NCI-H2081 (cell line): Measurements from ENCODE around the gene ANKDD1B.
"Not testable (repeated sequence)": the region's sequence is repeated elsewhere in the genome, so short reads cannot be mapped to it uniquely, and the experiment has no call there.

Experiments used
- DNase-seq, 2 experiments: peaks; one replicate each; lab custom pipeline; 2025; lab: John Stamatoyannopoulos, UW

Gene ANKDD1B

DNA sequence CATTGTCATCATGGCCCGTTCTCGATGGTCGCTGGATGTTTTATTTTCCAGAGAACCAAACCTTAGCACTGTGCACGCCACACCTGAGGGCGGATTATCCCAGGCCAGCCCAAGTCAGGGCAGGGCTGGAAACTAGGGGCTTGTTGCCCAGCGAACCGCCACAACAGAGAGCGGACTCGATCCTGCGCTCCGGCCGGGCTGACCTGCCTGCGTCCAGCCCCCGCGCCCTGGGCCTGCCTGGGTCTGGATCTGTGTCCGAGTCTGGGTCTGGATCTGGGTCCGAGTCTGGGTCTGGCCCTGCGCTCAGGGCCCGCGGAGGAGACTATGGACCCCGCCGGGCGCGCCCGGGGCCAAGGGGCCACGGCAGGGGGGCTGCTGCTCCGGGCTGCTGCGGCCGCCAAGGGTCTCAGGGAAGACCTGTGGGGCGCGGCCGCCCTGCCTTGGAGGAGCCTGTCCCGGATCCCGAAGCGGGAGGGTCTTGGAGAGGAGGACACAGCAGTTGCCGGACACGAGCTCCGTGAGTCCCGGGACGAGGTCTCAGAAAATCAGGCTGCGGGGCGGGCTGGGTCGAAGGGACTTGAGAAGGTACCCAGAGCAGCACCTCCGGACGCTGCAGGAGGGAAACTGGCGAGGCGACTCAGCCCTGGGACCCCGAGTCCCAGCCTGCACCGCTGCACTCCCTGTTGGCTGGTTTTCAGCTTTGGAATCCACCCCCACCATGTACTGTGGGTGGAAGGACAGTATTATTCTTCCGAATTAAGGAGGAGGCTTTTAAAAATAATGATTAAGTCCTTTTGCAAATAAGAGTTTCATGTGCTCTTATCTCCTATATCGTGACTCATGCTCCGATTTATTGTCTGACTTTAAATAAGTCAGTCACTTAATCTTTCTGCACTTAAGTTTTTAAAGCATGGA lies at the start of gene ANKDD1B:
Gene ANKDD1B, plus strand, starts transcription at position 143 of the 915 bp plus-strand sequence. Its CDS starts 182 bp downstream, at position 325.
- DNase-seq = no peak

DNA sequence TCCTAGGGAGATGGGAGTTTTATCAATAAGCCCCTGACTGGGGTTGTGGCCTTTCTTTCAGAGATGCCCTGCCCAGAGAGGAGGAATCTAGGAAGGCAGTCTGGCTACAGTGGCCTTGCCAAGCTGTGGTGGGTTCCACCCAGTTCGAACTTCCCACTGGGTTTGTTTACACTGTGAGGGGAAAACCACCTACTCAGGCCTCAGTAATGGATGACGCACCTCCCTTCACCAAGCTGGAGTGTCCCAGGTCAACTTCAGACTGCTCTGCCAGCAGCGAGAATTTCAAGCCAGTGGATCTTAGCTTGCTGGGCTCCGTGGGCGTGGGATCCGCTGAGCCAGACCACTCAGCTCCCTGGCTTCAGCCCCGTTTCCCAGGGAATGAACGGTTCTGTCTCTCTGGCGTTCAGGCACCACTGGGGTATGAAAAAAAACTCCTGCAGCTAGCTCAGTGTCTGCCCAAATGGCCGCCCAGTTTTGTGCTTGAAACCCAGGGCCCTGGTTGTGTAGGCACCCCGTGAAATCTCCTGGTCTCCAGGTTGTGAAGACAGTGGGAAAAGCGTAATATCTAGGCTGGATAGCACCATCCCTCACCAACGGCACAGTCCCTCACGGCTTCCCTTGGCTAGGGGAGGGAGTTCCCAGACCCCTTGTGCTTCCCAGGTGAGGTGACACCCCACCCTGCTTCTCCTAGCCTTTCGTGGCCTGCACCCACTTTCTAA lies 45.1 kb upstream of the ANKDD1B start:
- not testable (repeated sequence) for DNase-seq

DNA sequence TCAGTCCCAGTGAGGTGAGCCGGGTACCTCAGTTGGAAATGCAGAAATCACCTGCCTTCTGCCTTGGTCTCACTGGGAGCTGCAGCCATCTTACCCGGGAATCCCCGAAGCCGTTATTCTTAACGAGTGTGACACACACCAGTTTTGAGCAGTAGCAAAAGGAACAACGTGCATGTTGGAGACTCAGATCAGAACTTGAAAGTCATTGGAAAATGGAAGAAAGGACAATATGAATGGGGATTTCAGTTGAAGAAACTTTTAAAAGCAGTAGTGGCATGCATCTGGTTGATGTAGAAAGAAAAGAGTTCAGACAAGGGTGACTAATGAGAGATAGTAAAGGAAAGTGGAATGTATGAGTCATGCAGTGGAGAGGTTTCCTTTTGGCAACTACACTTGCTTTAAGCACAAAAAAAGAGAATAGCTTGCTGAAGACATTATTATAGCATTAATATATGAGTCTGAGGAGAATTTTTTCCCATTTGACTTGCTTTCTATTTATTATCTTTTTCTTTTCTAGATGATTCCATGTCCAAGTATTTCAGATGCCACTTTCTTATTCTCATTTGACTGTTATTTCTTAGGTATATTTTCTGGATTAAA lies 44.4 kb upstream of the ANKDD1B start:
- no peak for DNase-seq

DNA sequence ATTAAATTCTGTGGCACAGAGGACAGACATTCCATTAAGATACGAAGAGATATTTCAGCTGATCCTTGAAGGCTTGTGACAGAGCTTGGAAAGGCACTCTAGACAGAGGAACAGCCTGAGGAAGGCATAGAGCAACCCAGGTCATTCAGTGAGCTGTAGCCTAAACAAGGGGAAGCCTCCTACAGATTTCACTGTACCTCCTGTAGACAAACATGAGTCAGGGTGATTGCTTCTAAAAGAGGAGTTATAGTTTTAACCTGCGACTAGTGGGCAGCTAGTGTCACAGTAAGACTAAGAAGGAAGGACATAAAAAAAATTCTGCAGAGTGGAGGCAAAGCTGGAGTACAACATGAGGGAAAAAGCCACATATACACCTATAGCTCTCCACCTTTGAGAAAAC lies 43.5 kb upstream of the ANKDD1B start:
- no peak for DNase-seq

DNA sequence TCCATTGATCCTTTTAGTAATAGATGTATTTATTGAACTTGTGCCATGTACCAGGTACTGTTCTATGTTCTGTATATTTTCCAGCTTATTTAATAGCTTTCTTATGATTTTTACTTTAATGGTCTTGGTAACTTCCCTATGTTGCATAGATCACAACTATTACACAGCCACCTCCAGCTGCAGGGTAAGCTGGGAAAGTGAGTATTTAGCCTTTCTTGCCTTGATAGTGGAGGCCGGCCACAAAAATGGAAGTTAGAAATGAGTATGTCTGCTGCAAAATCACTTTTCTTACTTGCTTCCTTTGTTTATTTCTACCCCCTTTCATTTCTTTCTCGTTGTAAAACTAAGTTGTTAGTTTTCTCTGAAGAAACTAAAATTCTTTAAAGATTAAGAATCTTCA lies 43.1 kb upstream of the ANKDD1B start:
- DNase-seq = no peak

DNA sequence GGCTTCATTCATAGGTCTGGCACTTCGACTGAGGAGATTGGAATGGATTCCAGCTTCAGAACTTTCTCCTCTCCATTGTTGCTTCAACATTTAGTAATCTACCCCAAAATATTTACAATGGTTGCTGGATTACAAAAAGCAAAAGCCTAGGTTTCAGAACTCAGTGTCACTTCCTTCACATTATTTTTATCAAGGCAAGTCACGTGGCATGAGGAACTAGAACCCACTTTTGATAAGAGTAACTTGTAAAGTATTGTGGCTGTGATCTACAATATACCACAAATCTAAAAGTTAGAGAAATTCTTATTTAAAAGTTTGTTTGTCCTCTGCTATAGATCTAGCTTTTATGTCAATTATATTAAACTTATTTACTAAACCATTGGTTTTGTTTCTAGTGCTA lies 39.7 kb upstream of the ANKDD1B start:
- no peak for DNase-seq

DNA sequence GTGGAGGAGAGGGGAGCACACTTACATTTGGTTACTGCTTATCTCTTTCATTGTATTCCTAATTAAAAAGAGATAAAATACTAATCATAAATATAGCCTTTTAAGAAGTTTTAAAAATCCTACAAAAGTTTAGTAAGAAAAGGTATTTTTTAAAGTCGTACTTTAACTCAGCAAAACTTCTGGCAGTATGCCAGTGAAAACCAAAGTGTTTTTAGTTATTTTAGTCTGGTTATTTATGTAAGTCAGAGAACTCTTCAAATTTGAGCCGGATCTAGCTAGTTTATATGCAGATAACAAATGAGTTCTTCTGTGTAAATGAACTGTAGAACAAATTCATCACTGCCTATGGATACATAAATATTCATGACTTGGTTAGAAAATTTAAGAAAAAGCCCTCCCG lies 36.5 kb upstream of the ANKDD1B start:
- no peak for DNase-seq

DNA sequence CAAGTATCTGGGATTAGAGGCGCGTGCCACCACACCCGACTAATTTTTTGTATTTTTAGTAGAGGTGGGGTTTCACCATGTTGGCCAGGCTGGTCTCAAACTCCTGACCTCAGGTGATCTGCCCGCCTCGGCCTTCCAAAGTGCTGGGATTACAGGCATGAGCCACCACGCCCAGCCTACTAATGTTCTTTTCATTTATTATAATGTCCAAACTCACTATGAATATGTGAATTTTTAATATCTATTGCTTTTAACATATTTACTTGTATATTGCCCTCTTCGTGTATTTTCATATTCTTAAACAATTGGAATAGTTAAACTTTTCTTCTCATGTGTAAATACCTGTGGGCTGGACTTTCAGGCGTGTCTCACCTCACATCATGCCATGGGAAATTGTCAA lies 33.0 kb upstream of the ANKDD1B start:
- not testable (repeated sequence) for DNase-seq

DNA sequence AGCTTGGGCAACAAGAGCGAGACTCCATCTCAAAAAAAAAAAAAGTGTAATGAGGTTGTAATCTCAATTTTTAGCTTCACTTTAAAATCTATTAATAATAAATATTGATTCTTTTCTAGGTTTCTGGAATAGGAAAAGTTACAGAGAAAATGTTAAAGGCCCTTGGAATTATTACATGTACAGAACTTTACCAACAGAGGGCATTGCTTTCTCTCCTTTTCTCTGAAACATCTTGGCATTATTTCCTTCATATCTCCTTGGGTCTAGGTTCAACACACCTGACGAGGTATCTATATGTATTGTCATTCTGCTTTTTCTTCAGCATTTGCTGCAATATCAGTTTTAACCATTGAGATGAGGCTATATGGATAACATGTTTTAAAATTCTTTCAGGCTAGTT lies 26.6 kb upstream of the ANKDD1B start:
- no peak for DNase-seq

DNA sequence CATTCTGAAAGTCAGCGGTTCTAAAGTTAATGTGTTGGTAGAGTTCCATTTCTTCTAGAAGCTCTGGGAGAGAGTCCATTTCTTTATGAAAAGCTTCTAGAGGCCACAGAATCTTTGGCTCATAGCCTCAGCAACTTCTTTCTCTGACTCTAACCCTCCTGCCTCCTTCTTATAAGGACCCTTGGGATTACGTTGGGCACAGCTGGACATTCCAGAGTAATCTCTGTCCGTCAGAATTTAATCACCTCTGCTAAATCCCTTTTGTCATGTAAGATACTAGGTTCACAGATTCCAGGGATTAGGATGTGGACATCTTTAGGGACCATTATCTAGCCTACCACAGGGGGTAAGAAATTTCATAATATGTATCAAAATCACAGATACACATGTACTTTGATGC lies 22.6 kb upstream of the ANKDD1B start:
- DNase-seq = no peak

DNA sequence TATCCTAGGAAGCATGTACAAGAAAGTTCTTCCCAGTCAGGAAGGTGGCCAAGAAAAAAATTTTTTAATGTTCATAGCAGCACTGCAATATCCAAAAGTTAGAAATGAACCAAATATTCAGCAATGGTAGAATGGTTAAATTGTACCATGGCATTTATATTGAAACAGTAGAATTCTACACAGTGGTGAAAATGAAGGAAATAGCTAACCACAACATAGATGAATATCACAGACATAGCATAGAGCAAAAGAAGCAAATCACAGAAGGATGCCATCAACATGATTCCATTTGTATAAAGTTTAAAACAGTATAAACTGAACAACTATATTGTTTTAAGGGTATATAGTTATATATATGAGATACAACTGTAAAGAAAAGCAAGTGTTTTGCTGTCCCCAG lies 10.7 kb upstream of the ANKDD1B start:
- DNase-seq = no peak

DNA sequence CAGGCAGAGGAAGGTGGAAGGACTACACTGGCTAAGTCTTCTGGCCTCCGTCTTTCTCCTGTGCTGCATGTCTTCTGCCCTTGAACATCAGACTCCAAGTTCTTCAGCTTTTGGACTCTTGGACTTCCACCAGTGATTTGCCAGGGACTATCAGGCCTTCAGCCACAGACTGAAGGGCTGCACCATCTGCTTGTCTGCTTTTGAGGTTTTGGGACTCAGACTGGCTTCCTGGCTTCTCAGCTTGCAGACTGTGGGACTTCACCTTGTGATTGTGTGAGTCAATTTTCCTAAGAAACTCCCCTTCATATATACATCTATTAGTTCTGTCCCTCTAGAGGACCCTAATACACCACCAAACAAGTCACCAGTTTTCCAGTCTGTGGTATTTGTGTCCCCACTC lies 9.7 kb upstream of the ANKDD1B start:
- no peak for DNase-seq

DNA sequence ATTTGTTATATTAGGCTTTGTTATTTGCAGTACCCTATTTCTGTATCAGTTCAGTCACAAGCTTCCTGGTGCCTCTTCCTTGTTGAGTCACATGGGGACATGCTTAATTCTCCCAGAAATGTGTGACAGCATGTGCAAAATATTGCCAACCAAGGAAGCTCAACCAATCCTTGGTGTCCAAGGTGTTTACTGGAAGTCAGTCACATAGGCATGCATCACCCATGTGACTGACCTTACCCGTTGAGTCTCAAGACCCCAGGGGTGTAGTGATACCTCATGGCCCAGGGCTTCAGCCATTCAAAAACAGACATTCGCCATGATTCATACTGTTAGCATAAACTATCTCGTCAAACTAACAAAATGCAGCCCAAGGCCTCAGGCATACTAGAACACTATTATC lies 9.3 kb upstream of the ANKDD1B start:
- DNase-seq = no peak

DNA sequence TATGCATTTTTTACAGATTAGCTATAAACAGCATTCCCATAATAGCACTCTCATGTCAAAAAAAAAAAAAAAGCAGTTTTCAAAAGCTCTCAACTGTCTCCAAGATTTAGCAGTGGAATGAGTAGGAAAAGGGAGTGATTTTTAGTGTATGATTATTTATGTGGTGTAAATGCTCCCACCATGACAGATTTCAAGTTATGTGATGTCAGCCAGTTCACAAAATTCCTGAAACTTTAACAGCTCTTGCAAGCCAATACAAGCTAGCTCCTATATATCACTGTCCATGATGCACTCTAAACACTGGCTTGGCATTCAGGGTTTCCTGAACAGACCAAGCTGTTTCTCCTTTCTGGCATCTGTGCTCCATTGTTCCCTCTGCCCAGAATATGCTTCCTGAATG lies 7.9 kb upstream of the ANKDD1B start:
- no peak for DNase-seq

DNA sequence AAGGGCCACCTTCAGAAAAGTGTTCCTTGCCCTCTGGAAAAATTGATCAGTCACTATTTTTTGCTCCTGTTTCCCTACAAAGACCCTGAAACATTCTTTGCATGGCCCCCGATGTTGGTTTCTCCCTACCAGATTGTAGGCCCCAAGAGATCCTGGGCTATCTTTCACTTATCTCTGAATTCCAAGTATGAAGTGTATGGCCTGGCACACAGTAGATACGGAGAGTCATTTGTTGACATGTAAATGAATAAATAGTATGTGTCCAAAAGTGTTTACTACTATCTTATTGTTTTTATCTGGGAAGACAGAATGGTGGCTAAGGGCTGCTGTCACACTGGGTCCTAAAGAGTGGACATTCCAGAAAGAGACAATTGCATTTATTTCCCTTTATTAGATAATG lies 7.4 kb upstream of the ANKDD1B start:
- no peak for DNase-seq

DNA sequence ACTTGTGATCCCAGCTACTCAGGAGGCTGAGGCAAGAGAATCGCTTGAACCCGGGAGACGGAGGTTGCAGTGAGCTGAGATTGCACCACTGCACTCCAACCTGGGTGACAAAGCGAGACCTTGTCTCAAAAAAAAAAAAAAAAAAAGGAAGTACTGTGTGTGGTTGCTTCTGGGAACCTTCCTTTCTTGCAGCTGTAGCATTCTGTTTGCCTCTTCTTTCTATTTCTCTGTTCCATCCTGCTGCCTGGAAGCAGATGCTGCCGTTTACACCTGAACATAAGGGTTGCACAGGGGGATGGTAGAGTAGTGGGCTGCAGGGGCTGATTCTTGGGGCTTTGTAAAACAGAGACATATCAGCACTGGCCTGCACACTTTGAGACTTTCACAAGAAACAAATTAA lies 3.9 kb upstream of the ANKDD1B start:
- not testable (repeated sequence) for DNase-seq

DNA sequence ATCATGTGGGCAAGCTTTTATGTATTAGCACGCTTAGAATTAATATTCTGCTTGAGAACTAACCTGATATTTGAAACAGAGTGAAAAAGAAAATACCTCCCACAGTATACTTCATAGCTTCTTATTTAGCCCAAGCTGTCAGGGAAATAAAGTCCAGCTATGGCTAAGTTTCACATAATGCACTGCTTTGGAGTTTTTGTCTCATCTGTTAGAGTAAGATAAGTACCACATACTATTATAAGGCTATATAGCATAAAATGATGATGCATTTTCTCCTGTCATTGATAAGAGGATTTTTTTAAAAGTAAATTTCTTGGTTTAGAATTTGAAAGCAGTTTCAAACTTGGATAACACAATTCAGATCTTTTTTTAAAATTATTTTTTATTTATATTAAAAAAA lies 2.4 kb upstream of the ANKDD1B start:
- DNase-seq = no peak

DNA sequence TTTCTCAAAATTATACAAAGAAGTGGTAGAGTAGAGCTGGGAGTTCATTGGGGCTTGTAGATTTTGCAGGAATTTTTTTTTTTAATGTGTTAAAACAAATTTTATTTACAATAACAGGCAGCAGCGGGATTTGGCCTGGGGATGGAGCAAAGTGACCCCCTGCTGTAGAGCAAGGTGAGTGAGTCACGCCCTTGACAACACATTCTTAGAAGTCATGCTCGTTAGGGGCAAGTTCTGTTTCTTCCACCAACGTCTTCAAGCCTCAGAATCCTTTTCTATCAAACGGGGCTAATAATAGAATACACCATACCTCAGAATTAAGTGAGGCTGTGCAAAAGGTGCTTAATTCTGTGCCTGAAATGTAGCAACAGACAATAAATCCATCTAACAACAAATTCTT lies 1.1 kb upstream of the ANKDD1B start:
- no peak for DNase-seq

DNA sequence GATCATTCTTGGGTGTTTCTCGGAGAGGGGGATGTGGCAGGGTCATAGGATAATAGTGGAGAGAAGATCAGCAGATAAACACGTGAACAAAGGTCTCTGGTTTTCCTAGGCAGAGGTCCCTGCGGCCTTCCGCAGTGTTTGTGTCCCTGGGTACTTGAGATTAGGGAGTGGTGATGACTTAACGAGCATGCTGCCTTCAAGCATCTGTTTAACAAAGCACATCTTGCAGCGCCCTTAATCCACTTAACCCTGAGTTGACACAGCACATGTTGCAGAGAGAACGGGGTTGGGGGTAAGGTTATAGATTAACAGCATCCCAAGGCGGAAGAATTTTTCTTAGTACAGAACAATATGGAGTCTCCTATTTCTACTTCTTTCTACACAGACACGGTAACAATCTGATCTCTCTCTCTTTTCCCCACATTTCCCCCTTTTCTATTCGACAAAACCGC lies 368 bp upstream of the ANKDD1B start:
- not testable (repeated sequence) for DNase-seq

DNA sequence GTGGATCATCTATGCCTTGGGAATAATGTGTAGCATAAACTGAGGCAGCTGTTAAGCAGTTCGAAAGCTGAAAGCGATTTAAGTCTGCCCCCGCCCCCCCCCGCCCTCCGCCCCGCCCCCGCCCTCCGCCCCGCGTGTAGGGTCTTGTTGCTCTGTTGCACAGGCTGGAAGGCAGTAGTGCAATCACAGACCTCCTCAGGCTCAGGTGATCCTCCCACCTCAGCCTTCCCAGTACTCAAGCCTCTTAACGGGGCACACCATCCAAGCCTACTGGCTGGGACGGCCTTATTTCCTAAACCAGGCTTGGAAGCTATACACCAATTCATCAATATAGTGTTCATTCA lies 945 bp downstream of the ANKDD1B start:
- no peak for DNase-seq

DNA sequence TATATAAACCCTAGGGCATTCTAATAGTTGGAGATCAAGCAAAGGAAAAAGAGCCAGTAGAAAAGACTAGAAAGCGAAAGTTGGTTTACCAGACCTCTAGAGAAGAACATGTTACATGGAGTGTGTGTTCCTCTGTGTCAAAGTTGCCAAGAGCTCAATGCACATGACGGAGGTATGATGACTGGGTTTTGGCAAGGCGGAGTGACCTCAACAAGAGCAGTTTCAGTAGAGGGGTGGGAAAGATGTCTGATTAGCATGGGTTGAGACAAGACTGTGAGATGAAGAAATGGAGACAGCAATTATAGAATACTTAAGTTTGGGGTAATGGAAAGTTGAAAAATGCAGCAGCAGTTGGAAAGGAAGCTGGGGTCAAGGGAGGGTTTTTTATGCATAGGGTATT lies 1.6 kb downstream of the ANKDD1B start:
- no peak for DNase-seq

DNA sequence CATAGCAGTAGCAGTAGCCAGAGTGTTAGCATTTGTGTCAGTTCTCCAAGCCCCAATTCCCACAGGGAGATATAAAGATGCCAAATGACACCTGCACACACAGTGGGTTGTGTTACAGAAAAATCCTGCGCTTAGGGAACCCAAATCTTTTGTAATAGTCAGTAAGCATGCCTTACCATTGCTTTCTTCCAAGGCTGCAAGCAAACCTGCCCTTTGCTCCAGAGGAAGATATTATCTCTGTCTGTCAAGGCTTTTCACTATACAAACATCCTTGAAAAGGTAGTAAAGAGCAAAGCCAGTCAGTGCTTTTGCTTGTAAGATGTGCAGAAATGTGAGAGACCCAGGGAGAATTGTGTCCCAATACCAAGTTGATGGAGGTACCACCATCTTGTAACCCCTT lies 2.9 kb downstream of the ANKDD1B start:
- DNase-seq = no peak

DNA sequence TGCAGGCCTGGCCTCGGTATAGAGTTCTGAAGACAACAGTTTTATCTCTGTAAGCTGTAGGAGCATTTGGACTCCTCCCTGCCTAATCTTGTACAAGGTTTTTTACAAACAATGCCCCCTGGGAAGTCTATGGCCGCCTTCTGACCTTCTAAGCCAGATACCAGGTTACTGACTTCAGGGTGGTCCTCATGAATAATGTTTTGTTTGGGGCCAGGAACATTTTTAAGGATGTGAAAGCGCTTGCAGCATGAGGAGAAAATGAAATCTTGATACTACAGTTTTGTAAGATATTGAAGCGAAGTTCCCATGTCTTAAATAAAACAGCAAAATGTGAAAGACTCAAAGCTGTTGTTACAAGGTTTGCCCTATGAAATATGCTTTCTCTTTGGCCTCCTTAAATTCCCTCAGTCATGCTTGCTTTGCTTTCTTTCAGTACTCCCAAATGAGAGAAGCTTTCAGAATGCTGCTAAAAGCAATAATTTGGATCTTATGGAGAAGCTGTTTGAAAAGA lies 5.2 kb downstream of the ANKDD1B start:
- DNase-seq = no peak
